Measurements from ENCODE around the gene SULT4A1.
"Not testable (repeated sequence)": the region's sequence is repeated elsewhere in the genome, so short reads cannot be mapped to it uniquely, and the experiment has no call there.

SULT4A1 gene

GRCh38 chr22:43878079-43878795 is 15.9 kb upstream of the SULT4A1 start:
- ATAC-seq (ENCODE audit: low read depth) (no peak), DNase-seq (ENCODE audit: low spot score) (no peak)
- no peak overlapping the region for H3K4me3 ChIP-seq (ENCODE audit: severe bottlenecking)
- TF ChIP-seq, protein P1, sequence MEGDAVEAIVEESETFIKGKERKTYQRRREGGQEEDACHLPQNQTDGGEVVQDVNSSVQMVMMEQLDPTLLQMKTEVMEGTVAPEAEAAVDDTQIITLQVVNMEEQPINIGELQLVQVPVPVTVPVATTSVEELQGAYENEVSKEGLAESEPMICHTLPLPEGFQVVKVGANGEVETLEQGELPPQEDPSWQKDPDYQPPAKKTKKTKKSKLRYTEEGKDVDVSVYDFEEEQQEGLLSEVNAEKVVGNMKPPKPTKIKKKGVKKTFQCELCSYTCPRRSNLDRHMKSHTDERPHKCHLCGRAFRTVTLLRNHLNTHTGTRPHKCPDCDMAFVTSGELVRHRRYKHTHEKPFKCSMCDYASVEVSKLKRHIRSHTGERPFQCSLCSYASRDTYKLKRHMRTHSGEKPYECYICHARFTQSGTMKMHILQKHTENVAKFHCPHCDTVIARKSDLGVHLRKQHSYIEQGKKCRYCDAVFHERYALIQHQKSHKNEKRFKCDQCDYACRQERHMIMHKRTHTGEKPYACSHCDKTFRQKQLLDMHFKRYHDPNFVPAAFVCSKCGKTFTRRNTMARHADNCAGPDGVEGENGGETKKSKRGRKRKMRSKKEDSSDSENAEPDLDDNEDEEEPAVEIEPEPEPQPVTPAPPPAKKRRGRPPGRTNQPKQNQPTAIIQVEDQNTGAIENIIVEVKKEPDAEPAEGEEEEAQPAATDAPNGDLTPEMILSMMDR (IDR thresholded peaks at IDR 0.05; ENCODE audit: poor library complexity, severe bottlenecking), result no peak
- no peak overlapping the region for H3K27ac ChIP-seq (ENCODE audit: poor library complexity, severe bottlenecking)
- no peaks in the 10 kb centered on the region for H3K4me1 ChIP-seq (ENCODE audit: insufficient read depth, poor library complexity, severe bottlenecking)
- peaks cover 5% of the 10 kb centered on the region for H3K27me3 ChIP-seq (ENCODE audit: insufficient read depth, poor library complexity, severe bottlenecking)
- no peaks in the 10 kb centered on the region for H3K9me3 ChIP-seq (ENCODE audit: severe bottlenecking)
- no peaks in the 10 kb centered on the region for H3K36me3 ChIP-seq (ENCODE audit: low read depth)

DNA sequence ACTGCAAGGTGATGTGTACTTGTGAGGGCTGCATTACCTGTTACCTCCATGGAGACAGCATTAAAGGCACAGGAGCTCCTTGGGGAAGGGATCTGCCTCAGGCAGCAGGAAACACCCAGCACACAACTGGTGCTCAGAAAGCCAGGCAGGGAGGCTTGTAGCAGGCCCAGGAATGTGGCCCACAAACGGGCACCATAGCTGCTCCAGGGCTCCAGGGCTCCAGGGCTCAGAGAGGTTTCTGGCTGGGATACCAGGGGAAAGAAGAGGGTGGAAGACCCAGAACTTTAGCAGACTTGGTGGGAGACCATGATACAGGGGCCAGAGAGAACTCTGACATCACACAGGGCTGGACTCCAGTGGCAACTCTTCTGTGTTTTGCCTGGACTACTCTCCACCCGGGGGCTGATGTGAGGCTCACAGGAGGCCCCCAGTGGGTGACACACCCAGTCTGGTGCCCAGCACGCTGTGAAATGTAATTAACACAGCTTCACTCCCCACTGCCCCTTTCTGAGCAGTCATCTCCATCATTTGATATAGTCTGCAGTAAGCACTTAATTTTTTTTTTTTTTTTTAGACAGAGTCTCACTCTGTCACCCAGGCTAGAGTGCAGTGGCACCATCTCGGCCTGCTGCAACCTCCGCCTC is 14.7 kb upstream of the SULT4A1 start:
- Histone ChIP-seq H3K36me3 (ENCODE audit: low read depth) (no peaks in the 10 kb centered on the region), H3K4me3 (ENCODE audit: severe bottlenecking) (no peak overlapping the region), H3K27me3 (ENCODE audit: insufficient read depth, poor library complexity, severe bottlenecking) (peaks cover 5% of the 10 kb centered on the region), H3K4me1 (ENCODE audit: insufficient read depth, poor library complexity, severe bottlenecking) (no peaks in the 10 kb centered on the region), H3K9me3 (ENCODE audit: severe bottlenecking) (no peaks in the 10 kb centered on the region), H3K27ac (ENCODE audit: poor library complexity, severe bottlenecking) (no peak overlapping the region)
- TF ChIP-seq, protein P1 (IDR thresholded peaks at IDR 0.05; ENCODE audit: poor library complexity, severe bottlenecking), result no peak
- DNase-seq (ENCODE audit: low spot score), result no peak
- ATAC-seq (ENCODE audit: low read depth), result no peak

- Histone ChIP-seq H3K27me3 (ENCODE audit: insufficient read depth, poor library complexity, severe bottlenecking) (no peaks in the 10 kb centered on the region), H3K27ac (ENCODE audit: poor library complexity, severe bottlenecking) (no peak overlapping the region), H3K4me3 (ENCODE audit: severe bottlenecking) (no peak overlapping the region), H3K4me1 (ENCODE audit: insufficient read depth, poor library complexity, severe bottlenecking) (no peaks in the 10 kb centered on the region), H3K9me3 (ENCODE audit: severe bottlenecking) (no peaks in the 10 kb centered on the region), H3K36me3 (ENCODE audit: low read depth) (no peaks in the 10 kb centered on the region)
- DNase-seq (ENCODE audit: low spot score), result no peak
- TF ChIP-seq, protein P1 (IDR thresholded peaks at IDR 0.05; ENCODE audit: poor library complexity, severe bottlenecking), result no peak
- ATAC-seq (ENCODE audit: low read depth), result no peak
Observed at GRCh38 chr22:43869799-43870198, 7.5 kb upstream of the SULT4A1 start.

GRCh38 chr22:43869001-43869400 is 6.7 kb upstream of the SULT4A1 start:
- not testable (repeated sequence) for H3K27ac ChIP-seq (ENCODE audit: poor library complexity, severe bottlenecking); H3K36me3 ChIP-seq (ENCODE audit: low read depth); H3K4me1 ChIP-seq (ENCODE audit: insufficient read depth, poor library complexity, severe bottlenecking); H3K4me3 ChIP-seq (ENCODE audit: severe bottlenecking); DNase-seq (ENCODE audit: low spot score); ATAC-seq (ENCODE audit: low read depth); H3K9me3 ChIP-seq (ENCODE audit: severe bottlenecking); H3K27me3 ChIP-seq (ENCODE audit: insufficient read depth, poor library complexity, severe bottlenecking)

DNA sequence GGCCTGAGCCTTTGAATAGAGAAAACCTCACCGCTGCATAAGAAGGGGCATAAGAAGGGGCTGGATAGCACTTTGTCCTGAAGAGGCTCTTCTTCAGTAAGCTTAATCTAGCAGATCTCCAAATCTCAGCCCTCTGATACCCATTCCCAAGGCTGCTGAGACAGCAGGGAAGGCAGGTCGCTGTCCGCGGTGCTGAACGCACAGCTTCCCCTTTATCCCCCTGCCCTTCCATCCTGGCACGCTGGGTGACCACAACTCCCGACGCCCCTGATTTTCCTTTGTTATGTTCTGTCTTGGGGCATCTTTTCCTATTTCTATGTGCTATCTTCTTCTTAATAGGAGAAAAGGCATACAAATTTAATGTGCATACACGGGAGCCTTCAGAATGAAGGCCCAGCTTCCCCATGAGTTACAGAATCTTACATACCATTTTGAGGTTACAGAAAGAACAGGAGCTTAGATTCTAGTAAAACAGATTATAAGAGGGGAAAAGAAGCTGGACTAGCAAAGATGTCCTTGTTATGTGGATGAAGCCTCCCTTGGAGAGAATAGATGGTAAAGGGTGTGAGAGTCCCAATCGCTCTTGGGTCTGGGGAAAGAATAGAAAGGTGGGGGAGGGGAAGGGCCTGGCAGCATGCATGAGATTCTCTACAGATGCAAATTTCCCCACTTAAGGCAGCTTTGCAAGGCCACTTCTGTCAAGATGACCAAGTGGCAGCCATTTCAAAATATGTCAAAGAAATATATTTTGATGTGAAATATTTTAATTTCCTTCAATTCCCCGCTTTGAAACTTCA is 5.7 kb upstream of the SULT4A1 start:
- Histone ChIP-seq H3K4me1 (ENCODE audit: insufficient read depth, poor library complexity, severe bottlenecking) (no peaks in the 10 kb centered on the region), H3K36me3 (ENCODE audit: low read depth) (no peaks in the 10 kb centered on the region), H3K27ac (ENCODE audit: poor library complexity, severe bottlenecking) (no peak overlapping the region), H3K9me3 (ENCODE audit: severe bottlenecking) (no peaks in the 10 kb centered on the region), H3K27me3 (ENCODE audit: insufficient read depth, poor library complexity, severe bottlenecking) (no peaks in the 10 kb centered on the region), H3K4me3 (ENCODE audit: severe bottlenecking) (no peak overlapping the region)
- TF ChIP-seq, protein P1 (IDR thresholded peaks at IDR 0.05; ENCODE audit: poor library complexity, severe bottlenecking), result no peak
- ATAC-seq (ENCODE audit: low read depth) (peak; percentile 67; the same call in 2 of the 3 replicates), DNase-seq (ENCODE audit: low spot score) (no peak)

All from RWPE2 (cell line).